Body of pancreas (tissue), 4 donors: ENCODE measurements around the gene TENT5C.

Experiments used
- CTCF ChIP-seq, 7 experiments: fragments of 450-650 bp in 4 of 7; fragments of 200-600 bp in 3 of 7; sonication (generic) in 3 of 7; IDR thresholded peaks; one replicate each; pipeline ENCODE4 v1.5.1; 2016 to 2019; ENCODE audit warnings: antibody characterized with exemption in 7 of 7
- POLR2A ChIP-seq, 3 donors: fragments of 450-650 bp; IDR thresholded peaks; one replicate each; pipeline ENCODE4 v1.6.1; 2016; ENCODE audit warnings: antibody characterized with exemption in 3 of 3, mild to moderate bottlenecking in 2 of 3

GRCh38 chr1:117583247-117583646 is 22.6 kb upstream of the TENT5C start:
- TF ChIP-seq CTCF (IDR thresholded peaks at IDR 0.05) (no peak), POLR2A (IDR thresholded peaks at IDR 0.05) (no peak)
